SU-DHL-6 (cell line): ENCODE measurements around the gene FUT9.

ENCODE experiments used
- CTCF ChIP-seq: fragments of 200-600 bp; sonication (generic); IDR thresholded peaks from one replicate; pipeline ENCODE4 v1.5.1; 2017; ENCODE audit warnings: antibody characterized with exemption, mild to moderate bottlenecking, low read length, moderate library complexity; ENCODE audit not compliant: insufficient read depth, poor library complexity, severe bottlenecking
- EZH2phosphoT487 ChIP-seq: fragments of 200-600 bp; sonication (generic), shearing (Covaris generic); conservative IDR thresholded peaks from 2 replicates; pipeline ENCODE4 v1.6.1; 2018; ENCODE audit warnings: mild to moderate bottlenecking, antibody characterized with exemption, low read length, moderate library complexity, mixed read lengths

GRCh38 chr6:96124778-96125177 is 109.0 kb downstream of the FUT9 start:
- TF ChIP-seq CTCF (no peak), EZH2phosphoT487 (no peak)
